ENCODE measurements around the gene TRIM7. TPM values are rescaled to one million over a fixed set of nuclear protein-coding genes. Genes with fewer than 3 reads are reported as not detected.

The TRIM7 gene
- polyA plus RNA-seq, 1 experiment = 3.2 TPM

GRCh38 chr5:181198106-181198685 lies 6.8 kb downstream of the TRIM7 start:
- ChIA-PET POLR2A (no interaction called here), CTCF (interaction anchor here (1.0 to 1.1 kb wide), 3 partner anchors 11 to 480 kb away, joined by 3 read pairs; no protein-coding TSS in a partner anchor)
- Histone ChIP-seq H3K4me3 (ENCODE audit: low read depth, low read length) (no peak overlapping the region), H3K36me3 (ENCODE audit: control insufficient read depth, insufficient read depth, low read length) (no peaks in the 10 kb centered on the region; the same call in 1 of the 2 replicates), H3K27me3 (ENCODE audit: control insufficient read depth, insufficient read depth, low read length) (no peaks in the 10 kb centered on the region)
- no peak for DNase-seq (ENCODE audit: low read depth)
- TF ChIP-seq, protein P1, sequence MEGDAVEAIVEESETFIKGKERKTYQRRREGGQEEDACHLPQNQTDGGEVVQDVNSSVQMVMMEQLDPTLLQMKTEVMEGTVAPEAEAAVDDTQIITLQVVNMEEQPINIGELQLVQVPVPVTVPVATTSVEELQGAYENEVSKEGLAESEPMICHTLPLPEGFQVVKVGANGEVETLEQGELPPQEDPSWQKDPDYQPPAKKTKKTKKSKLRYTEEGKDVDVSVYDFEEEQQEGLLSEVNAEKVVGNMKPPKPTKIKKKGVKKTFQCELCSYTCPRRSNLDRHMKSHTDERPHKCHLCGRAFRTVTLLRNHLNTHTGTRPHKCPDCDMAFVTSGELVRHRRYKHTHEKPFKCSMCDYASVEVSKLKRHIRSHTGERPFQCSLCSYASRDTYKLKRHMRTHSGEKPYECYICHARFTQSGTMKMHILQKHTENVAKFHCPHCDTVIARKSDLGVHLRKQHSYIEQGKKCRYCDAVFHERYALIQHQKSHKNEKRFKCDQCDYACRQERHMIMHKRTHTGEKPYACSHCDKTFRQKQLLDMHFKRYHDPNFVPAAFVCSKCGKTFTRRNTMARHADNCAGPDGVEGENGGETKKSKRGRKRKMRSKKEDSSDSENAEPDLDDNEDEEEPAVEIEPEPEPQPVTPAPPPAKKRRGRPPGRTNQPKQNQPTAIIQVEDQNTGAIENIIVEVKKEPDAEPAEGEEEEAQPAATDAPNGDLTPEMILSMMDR (IDR thresholded peaks at IDR 0.05; ENCODE audit: insufficient read depth, low read depth, low read length) = no peak

- TF ChIP-seq, protein P1 (IDR thresholded peaks at IDR 0.05; ENCODE audit: insufficient read depth, low read depth, low read length) = no peak
- Histone ChIP-seq H3K27me3 (ENCODE audit: control insufficient read depth, insufficient read depth, low read length) (no peaks in the 10 kb centered on the region), H3K4me3 (ENCODE audit: low read depth, low read length) (no peak overlapping the region), H3K36me3 (ENCODE audit: control insufficient read depth, insufficient read depth, low read length) (no peaks in the 10 kb centered on the region; the same call in 1 of the 2 replicates)
- ChIA-PET CTCF (interaction anchor here (1.0 to 1.1 kb wide), 2 partner anchors 10 to 30 kb away, joined by 3 read pairs; no protein-coding TSS in a partner anchor), POLR2A (interaction anchor here (0.5 kb wide), 1 partner anchor 45 kb away, joined by 5 read pairs; no protein-coding TSS in a partner anchor)
- DNase-seq (ENCODE audit: low read depth) = no peak
Measured at GRCh38 chr5:181197326-181197951, 7.6 kb downstream of the TRIM7 start.

DNA sequence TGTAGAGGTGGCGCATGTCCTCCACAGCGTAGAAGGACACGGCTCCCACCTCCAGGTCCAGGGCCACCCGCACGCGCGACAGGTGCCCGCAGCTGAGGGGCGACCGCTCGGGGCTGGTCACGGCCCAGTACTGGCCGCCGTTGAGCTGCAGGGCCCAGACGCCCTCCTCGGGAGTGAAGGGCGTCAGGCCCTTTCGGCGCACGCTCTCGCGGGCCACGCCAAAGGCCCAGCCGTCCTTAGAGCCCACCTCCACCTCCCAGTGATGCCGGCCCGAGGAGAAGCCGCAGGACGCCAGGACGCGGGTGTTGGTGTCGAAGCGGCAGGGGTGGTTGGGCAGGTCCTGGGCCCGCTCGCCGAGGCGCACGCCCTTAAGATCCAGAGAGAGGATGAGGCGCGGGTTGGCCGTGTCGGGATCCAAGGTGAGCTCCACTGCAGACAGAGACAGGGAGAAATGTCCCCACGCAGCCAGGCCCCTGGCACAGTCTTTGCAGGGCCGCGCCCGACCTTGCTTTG lies 9.7 kb downstream of the TRIM7 start:
- Histone ChIP-seq H3K27me3 (ENCODE audit: control insufficient read depth, insufficient read depth, low read length) (no peaks in the 10 kb centered on the region), H3K4me3 (ENCODE audit: low read depth, low read length) (no peak overlapping the region), H3K36me3 (ENCODE audit: control insufficient read depth, insufficient read depth, low read length) (no peaks in the 10 kb centered on the region; the same call in 1 of the 2 replicates)
- no peak for DNase-seq (ENCODE audit: low read depth)
- TF ChIP-seq, protein P1 (IDR thresholded peaks at IDR 0.05; ENCODE audit: insufficient read depth, low read depth, low read length) = no peak
- CTCF ChIA-PET = no interaction called here
- POLR2A ChIA-PET = no interaction called here

DNA sequence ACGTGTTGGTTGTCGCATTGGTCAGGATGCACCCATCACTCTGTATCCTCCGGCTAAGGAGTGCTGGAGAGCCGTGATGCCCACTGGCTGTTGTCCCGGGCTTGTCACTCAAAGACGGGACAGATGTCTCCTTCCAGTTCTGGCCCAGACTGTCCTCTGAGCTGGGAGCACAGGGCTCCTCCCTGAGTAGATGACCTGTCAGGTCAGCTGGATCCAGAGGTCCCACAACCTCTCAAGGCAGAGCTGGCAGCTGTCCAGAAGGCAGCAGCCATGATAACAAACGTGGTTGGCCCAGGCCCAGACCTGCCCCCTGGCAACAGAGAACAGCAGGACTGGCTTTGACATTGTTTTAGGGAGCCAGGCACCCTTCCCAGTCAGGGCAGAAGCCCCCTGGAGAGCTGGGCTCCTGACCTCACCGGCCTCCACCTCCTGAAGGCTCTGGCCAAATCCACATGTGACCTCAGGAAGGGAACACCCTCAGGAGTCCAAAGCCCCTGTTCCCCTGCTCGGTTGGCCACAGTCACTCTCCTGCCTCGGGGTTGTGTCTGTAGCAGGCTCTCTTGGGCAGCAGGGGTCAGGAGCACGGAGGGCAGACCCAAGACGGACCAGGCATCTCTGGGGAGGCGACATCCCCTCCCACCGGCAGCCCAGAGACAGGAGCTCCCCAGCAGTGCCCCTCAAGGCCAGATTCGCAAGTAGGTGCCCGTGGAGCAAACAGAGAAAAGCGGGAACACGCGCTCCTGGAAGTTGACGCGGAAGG lies 10.3 kb downstream of the TRIM7 start:
- ChIA-PET POLR2A (no interaction called here), CTCF (interaction anchor here (2.0 kb wide), 1 partner anchor 12 kb away, joined by 12 read pairs; no protein-coding TSS in a partner anchor)
- H3K36me3 ChIP-seq (ENCODE audit: control insufficient read depth, insufficient read depth, low read length) = no peaks in the 10 kb centered on the region; the same call in 1 of the 2 replicates
- H3K4me3 ChIP-seq (ENCODE audit: low read depth, low read length) = no peak overlapping the region
- no peak for DNase-seq (ENCODE audit: low read depth)
- TF ChIP-seq, protein P1 (IDR thresholded peaks at IDR 0.05; ENCODE audit: insufficient read depth, low read depth, low read length) = no peak
- H3K27me3 ChIP-seq (ENCODE audit: control insufficient read depth, insufficient read depth, low read length) = no peaks in the 10 kb centered on the region

DNA sequence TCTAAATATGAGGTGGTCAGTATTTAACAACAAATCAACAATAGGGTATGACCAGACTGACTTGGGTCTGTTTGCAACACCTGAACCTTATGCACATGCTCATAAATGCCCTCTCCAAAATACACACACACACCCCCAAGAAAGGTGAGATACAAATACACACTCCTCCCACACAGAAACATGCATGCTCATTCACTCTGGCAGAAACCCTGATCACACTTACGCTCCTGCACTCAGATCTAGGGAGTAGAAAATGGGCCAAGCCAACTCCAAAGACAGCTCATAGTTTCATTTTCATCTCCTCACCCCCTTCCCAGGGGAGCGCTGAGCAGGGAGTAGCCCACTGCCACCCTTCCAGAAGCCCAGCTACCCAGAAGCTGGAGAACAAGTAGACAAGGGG lies 11.3 kb downstream of the TRIM7 start:
- Histone ChIP-seq H3K4me3 (ENCODE audit: low read depth, low read length) (no peak overlapping the region), H3K36me3 (ENCODE audit: control insufficient read depth, insufficient read depth, low read length) (no peaks in the 10 kb centered on the region; the same call in 1 of the 2 replicates), H3K27me3 (ENCODE audit: control insufficient read depth, insufficient read depth, low read length) (no peaks in the 10 kb centered on the region)
- no peak for DNase-seq (ENCODE audit: low read depth)
- ChIA-PET CTCF (interaction anchor here (0.6 to 2.0 kb wide), 2 partner anchors 13 to 106 kb away, joined by 3 to 12 read pairs; no protein-coding TSS in a partner anchor), POLR2A (no interaction called here)
- TF ChIP-seq, protein P1 (IDR thresholded peaks at IDR 0.05; ENCODE audit: insufficient read depth, low read depth, low read length) = no peak

All from BJ (cell line).